HG02885 (cell line): ENCODE results near the gene TAT.
"Not testable (repeated sequence)": the region's sequence is repeated elsewhere in the genome, so short reads cannot be mapped to it uniquely, and the experiment has no call there.

Experiments
- ATAC-seq: cut with Tn5 transposase; IDR thresholded peaks from one replicate; pipeline ENCODE4 v1.9.1; 2021; ENCODE audit warnings: mild to moderate bottlenecking; ENCODE audit not compliant: unreplicated experiment, poor library complexity

Gene TAT

DNA sequence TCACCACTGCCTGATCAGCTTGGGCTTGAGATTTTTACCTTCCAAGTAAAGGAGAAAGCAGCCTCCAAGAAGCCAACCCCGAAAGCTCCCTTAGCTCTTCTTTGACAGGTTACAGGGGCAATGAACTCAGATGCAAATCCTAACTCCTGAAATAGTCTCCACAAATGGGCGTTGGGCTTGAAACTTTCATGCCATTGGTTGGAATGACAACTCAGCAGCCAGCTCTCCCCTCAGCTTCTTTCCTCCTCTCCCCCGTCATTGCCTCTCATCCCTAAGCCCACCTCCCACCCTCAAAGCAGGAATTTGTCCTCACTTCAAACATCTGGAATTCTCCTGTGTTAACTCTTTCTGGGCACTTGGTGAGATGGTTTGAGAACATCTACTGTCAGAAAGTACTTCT lies at the start of gene TAT:
TAT (minus strand) TSS at position 122 of the 400 bp plus-strand sequence. CDS start 677 bp downstream, outside the sequence.
- ATAC-seq: no peak

DNA sequence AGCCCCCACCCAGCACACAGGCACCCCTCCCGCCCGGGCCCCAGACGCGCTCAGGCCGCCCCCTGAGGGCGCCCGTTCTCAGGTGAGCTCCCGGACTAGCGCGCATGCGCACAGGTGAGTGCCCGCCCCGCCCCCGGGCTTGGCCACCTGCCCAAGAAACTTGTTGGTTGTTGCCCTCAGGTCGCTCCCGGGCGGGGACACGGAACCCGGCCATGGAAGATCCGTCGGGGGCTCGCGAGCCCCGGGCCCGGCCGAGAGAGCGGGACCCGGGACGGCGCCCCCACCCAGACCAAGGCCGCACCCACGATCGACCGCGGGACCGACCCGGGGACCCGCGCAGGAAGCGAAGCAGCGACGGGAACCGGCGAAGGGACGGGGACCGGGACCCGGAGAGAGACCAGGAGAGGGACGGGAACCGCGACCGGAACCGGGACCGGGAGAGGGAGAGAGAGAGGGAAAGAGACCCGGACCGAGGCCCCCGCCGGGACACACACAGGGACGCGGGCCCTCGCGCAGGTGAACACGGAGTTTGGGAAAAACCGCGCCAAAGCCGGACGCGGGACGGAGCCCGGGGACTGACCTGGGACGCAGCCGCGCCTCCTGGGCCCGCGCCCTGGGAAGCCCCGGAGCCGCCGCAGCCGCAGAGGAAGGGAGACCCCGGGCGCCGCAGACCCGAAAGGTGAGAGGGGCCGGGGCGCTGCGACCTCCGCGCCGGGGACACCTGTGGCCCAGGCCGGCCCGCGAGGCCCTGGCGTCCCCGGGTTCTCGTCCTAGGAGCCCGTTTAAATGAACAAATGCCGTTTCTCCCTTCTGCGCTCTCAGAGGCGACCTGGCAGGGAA lies 49.3 kb upstream of the TAT start, which contains the start of gene MARVELD3:
MARVELD3 (plus strand) TSS at position 167 of the 840 bp plus-strand sequence; CDS start at position 213, 46 bp downstream.
- no peak for ATAC-seq

DNA sequence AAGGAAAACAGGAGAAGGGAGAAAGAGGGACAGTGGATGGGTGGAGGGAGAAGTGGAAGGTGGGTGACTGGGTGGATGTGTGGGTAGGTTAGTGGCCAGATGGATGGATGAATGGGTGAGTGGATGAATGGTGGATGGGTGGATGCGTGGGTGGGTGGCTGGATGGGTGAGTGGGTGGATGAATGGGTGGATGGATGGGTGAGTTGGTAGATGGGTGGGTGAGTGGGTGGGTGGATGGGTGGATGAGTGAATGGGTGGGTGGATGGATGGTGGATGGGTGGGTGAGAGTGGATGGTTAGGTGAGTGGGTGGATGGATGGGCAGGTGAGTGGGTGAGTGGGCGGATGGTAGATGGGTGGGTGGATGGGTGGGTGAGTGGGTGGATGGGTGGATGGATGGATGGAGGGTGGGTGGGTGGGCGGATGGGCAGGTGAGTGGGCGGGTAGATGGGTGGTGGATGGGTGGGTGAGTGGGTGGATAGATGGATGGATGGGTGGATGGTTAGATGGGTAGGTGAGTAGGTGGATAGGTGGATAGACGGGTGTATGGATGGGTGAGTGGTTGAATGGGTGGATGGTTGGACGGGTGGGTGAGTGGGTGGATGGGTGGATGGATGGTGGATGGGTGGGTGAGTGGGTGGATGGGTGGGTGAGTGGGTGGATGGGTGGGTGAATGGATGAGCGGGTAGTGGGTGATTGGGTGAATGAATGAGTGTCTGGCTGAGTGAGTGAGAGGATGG lies 48.4 kb upstream of the TAT start:
- no peak for ATAC-seq

DNA sequence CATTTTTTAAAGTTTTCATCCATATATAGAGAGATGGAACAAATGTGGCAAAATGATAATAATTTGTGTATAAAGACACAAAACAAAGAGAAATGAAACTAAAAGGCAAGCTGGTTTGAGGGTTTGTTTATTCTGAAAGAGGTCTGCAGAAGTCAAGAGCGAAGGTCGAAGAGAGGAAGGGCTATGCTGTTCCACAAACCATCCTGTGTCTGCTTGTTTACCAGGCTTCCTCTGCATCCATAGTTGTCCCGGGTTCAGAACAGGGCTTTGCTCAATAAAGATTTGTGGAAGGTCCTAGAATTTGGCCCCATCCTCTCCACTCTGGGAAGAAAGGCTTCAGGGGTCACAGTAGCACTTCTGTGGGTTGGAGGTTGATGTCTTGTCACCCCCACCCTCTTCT lies 46.7 kb upstream of the TAT start:
- ATAC-seq: no peak

DNA sequence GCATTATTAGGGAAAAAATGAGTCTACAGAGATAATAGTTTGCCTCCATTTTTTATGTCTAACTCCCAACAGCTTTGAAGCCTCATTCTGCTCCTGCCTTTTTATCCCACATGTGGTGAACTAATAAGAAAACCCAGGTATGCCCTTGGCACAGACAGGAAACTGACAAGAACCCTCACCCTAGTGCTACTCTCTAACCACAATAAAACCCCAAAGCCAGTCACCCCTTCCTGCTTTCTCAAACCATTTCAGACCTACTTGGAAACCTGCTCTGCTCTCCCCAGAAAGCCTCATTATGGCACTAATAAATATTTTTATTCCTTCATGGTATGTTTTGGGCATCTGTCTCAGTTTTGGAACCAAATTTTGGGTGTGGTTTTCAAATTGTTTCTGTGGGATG lies 45.2 kb upstream of the TAT start:
- no peak for ATAC-seq

DNA sequence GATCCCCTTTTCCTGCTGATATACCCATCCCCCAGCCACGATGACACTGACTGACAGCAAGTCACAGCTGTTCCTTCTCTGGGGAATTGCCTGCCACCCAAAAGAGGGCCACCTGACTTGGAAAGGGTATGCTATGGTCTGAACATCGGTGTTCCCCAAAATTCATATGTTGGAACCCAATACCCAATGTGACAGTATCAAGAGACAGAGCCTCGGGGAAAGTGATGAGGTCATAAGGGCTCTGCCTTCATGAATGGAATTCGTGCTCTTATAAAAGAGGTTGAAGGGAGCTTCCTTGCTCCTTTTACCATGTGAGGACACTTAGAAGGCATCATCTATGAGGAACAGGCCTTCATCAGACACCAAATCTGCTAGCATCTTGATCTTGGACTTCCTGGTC lies 41.5 kb upstream of the TAT start:
- no peak for ATAC-seq

DNA sequence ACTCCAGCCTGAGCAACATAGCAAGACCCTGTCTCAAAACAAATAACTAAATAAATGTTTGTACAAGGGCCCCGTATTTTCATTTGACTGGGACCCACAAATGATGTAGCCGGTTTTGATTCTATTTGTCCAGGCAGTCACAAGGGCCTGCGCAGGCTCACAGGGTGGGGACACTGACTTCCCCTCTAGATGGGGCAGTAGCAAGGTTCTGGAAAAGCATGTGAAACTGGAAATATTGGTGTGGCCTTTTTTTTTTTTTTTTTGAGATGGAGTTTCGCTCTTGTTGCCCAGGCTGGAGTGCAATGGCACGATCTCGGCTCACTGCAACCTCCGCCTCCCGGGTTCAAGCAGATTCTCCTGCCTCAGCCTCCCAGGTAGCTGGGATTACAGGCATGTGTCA lies 38.1 kb upstream of the TAT start:
- ATAC-seq: not testable (repeated sequence)

DNA sequence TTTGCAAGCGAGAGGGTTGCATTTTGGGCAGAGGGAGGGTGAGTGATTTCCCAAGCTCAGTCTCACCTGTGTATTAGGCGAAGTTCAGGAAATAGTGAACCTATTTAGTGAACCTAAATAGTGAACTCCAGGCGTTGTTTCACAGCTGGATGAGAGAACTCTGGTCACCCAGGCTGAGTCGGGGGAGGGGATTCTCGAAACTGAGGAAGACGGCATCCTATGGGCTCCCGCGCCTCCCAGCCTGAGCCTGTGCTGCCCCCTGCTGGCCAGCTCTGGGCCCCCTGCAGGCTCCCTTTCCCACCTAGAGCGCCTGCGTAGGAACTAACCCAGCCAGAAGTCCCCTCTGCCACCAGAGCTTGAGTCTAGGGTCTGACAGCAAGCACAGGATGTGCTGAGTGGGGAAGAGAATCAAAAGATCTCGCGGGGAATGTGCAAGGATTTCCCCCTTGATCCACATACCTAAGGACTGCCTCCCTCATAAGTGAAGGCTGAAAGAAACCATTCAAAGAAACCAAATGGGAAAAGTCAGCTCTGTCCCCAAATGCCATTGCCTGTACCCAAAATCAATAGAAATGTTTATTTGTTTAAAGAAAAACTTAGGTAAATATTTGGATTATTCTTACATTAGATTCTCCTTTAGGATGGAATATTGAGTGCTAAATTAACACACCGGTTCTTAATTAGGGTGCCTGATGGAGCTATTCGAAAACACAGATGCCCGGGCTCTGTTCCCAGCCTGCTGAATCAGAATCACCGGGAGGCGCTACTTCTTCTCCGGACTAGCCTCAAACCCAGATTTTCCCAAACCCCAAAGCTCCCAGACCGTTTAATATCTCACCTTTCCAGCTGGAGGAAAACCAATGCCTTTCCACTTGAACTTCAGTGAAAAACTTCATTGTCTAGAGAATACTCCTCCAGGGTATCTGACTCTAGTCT lies 34.3 kb upstream of the TAT start:
- ATAC-seq: peak; percentile 61

DNA sequence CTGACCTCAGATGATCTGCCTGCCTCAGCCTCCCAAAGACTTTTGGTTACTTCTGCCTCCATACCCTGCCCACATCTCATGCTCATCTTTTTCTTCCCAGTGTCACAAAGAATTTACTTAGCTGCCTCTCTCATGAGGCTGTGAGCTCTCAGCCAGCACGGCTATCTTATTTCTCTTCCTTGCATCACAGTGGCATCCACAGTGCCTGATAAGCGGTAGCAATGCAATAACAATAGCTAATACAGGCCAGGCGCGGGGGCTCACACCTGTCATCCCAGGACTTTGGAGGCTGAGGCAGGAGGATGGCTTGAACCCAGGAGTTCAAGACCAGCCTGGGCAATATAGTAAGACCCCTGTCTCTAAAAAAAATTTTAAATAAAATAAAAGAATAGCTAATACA lies 33.6 kb upstream of the TAT start:
- ATAC-seq: no peak

DNA sequence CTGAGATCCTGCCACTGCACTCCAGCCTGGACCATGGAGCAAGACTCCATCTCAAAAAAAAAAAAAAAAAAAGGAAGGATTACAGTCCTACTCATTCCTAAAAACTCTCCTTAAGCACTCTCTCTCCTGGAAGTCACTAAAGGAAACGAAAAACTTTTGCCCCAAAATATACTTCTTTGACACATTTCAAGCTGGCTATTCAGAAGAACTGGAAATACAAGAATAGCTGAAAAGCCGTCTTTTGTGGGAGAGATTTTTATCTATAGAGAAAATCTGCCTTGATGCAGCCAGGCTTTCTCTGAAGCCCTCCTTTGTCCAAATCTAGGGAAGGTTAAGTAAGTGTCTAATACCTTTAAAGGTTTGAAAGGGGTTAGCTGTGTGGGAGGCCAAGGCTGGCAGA lies 32.2 kb upstream of the TAT start:
- no peak for ATAC-seq

DNA sequence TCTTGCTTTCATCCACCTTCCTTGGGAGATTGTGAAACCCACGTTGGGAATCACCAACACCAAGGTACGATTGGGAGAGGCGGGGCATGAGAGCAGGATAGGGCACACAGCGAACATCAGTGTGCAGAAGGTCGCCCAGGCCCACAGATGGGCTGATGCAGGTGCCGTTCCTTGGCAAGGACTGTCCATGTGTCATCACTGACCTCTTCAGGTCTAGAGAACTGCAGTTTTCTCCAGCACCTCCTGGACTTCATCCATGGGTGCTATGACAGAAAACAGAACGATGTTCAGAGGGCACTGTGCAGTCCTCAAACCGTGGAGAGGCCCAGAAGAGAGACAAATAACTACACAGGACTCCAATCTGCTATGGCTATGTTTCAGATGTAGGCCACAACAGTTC lies 23.9 kb upstream of the TAT start:
- no peak for ATAC-seq

DNA sequence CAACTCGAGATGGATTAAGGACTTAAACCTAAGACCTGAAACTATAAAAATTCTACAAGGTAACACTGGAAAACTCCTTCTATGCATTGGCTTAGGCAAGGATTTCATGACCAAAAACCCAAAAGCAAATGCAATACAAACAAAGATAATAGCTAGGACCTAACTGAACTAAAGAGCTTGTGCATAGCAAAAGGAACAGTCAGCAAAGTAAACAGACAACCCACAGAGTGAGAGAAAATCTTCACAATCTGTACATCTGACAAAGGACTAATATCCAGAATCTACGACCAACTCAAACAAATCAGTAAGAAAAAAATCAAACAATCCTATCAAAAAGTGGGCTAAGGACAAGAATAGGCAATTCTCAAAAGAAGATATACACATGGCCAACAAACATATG lies 21.5 kb upstream of the TAT start:
- ATAC-seq: not testable (repeated sequence)

DNA sequence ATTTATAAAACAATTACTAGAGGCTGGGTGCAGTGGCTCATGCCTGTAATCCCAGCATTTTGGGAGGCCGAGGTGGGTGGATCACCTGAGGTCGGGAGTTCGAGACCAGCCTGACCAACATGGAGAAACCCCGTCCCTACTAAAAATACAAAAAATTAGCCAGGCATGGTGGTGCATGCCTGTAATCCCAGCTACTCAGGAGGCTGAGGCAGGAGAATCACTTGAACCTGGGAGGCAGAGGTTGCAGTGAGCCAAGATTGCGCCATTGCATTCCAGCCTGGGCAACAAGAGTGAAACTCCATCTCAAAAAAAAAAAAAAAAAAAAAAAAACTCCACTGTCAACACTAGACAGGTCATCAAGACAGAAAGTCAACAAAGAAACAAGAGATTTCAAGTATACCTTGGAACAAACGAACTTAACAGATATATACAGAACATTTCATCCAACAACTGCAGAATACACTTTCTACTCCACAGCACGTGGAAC lies 18.5 kb upstream of the TAT start:
- ATAC-seq: not testable (repeated sequence)

DNA sequence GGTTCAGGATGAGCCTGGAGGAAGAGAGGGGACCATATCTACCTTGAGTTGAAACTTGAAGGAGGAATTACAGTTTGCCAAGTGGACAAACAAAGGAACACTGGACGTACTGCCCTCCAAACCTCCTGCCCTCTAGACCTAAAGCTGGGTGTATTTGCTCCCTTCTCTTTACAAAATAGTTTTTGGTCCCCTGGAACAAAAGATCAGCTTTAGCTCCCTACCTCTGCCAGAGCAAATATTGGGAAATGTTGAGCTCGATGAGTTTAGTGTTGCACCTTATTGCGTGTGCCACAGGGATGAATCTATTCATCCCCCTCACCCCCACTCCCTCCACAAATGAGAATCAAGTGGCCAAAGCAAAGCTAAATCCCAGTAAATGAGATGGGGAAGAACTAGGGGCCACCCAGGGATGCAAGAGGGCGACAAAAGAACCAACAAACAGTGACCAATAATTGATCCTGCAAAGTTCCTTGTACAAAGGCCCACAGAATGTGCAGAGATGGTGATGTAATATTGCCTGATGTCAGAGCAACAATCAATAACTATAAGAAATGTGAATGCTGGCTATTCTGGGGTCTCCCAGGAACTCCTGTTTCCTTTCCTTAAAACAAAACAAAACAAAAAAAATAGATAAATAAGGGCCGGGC lies 17.2 kb upstream of the TAT start:
- ATAC-seq: no peak

DNA sequence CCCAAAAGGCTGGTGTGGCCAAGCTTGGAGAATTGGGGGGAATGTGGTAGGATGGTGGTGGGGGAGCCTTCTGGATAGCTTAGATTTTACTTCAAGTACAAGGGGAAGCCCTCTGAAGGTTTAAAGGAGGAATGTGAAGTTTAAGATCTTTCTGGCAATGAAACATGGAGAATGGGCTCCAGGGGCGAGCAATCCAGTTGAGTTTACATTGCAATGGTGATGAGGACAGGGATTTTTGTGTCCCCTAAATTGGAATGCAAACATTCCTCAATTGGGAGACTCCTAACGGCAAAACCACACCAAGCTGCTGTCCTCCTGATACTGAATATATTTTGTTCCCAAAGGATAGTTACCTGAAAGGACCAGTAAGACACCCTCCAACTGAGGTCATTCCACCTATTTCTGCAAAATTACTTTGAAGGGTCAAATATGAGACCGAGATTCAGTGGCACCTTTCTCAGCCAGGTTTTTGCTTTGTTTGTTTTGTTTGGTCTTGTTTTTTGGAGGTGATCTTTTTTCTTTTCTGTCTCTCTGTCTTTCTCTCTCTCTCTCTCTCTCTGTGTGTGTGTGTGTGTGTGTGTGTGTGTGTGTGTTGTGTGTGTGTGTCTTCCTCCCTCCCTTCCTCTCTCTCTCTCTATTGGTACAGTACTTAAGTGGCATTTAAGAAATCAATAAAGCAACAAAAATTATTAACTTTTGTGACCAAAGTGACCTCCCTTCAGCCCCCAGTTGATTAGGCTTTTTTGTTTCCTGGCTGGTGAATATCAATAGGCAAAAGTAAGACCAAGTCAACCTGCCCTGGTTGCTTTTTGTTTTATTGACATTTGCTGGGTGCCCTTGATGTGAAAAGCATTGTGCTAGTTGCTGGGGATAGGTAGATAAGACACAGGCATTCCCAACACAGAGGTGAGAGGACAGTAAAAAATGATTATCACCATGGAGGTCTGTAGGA lies 16.4 kb upstream of the TAT start:
- ATAC-seq: no peak

DNA sequence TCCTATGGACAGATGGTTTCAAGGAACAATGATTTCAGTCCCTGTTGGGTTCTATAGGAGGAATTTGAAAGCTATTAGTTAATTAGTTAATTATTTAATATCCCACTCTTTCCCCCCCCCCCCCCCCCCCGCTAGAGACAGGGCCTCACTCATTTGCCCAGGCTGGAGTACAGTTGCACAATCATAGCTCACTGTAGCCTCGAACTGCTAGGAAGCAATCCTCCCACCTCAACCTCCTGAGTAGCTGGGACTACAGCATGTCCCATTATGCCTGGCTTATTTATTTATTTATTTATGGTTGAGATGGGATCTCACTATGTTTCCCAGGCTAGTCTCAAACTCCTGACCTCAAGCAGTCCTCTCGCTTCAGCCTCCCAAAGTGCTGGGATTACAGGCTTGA lies 15.0 kb upstream of the TAT start:
- ATAC-seq: no peak

DNA sequence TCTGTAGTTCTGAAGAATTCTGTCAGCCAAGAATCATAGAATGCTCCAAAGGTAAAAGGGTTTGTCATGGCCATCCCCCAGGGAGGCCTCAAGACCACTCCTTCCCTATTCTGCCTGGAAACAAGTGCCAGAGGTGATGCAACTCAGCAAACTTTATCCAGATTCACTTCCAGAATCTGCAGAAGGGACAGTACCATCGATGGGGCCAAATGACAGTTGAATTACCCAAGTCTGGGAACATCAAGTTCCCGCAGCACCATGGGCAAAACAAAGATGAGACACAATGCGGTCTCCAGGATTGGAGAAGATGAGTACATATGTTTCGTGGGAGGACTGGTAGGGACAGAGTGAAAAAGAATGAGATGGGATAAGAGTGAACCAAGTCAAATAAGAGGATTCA lies 13.7 kb upstream of the TAT start:
- ATAC-seq: no peak

DNA sequence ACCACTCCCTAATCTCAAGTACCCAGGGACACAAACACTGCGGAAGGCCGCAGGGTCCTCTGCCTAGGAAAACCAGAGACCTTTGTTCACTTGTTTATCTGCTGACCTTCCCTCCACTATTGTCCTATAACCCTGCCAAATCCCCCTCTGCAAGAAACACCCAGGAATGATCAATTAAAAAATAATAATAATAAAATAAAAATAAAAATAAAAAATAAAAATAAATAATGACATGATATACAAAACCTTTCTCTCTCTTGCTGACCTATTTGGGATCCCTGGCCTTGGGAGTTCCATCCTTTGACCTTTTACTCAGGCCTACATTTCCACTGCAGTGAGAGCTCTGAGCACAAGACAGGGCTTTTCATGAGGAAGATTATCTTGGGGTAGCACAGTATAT lies 13.2 kb upstream of the TAT start:
- not testable (repeated sequence) for ATAC-seq

DNA sequence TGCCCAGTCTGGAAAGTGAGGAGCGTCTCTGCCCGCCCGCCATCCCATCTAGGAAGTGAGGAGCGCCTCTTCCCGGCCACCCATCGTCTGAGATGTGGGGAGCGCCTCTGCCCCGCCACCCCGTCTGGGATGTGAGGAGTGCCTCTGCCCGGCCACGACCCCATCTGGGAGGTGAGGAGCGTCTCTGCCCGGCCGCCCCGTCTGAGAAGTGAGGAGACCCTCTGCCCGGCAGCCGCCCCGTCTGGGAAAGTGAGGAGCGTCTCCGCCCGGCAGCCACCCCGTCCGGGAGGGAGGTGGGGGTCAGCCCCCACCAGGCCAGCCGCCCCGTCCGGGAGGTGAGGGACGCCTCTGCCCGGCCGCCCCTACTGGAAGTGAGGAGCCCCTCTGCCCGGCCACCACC lies 12.4 kb upstream of the TAT start:
- not testable (repeated sequence) for ATAC-seq
